HepG2 (cell line): ENCODE measurements around the gene NRN1L. TPM values are rescaled to one million over a fixed set of nuclear protein-coding genes. Genes with fewer than 3 reads are reported as not detected.

Experiments used
- ATAC-seq: fragments of 200-7000 bp; cut with Tn5 transposase; 3 replicates; pipeline ENCODE4 v1.9.1; 2020; ENCODE audit warnings: mild to moderate bottlenecking, moderate library complexity
- BruUV-seq: library from RNA; stranded (reverse); fragments of 400-500 nt; replicated peaks from 2 replicates; lab custom pipeline; 2021; lab: Mats Ljungman, UMichigan
- CTCF ChIA-PET: fragments of 300-600 bp; formaldehyde crosslinking; extraction: SDS; loops from one replicate; lab custom pipeline; 2021; ENCODE audit warnings: low total read pairs, inconsistent platforms, low intra/inter-chr PET ratio; lab: Yijun Ruan, JAX
- POLR2A ChIA-PET: fragments of 350-600 bp; sonication (Branson Sonifier 250); formaldehyde crosslinking; loops from one replicate; lab custom pipeline; 2020; ENCODE audit warnings: antibody characterized with exemption, inconsistent platforms; lab: Yijun Ruan, JAX
- DNase-seq: peaks from one replicate; pipeline ENCODE4 v3.0.0-alpha.2; 2015; ENCODE audit warnings: low spot score
- FAIRE-seq: peaks from 3 replicates; lab custom pipeline; 2011; peaks lifted over from hg19 to GRCh38; lab: Jason Lieb, UNC
- H2AFZ ChIP-seq: one replicate; pipeline ENCODE4 v1.6.1; 2011; ENCODE audit warnings: low read length, inconsistent platforms
- H3K27ac ChIP-seq: fragments of 300-600 bp; 3 replicates; pipeline ENCODE4 v1.8.0; 2011; ENCODE audit warnings: mixed run types, mild to moderate bottlenecking, mixed read lengths, low read length, inconsistent platforms; ENCODE audit not compliant: insufficient read depth; ENCODE audit errors: extremely low read length
- H3K27me3 ChIP-seq, 2 experiments: fragments of 200-600 bp in 1 of 2; 2 replicates in 1 of 2; 3 replicates in 1 of 2; pipeline versions ENCODE4 v1.6.0 to v1.8.0; 2011; ENCODE audit warnings: low read length in 2 of 2, mild to moderate bottlenecking in 2 of 2, moderate library complexity in 2 of 2, inconsistent platforms in 1 of 2; ENCODE audit not compliant: insufficient read depth in 2 of 2, control insufficient read depth in 1 of 2
- H3K36me3 ChIP-seq, 2 experiments: fragments of 200-600 bp in 1 of 2; replicated peaks in 1 of 2; 2 replicates in 1 of 2; 3 replicates in 1 of 2; pipeline versions ENCODE4 v1.5.1 to v1.8.0; 2011; ENCODE audit warnings: low read length in 2 of 2, inconsistent platforms in 1 of 2; ENCODE audit not compliant: insufficient read depth in 2 of 2, control insufficient read depth in 1 of 2
- H3K4me1 ChIP-seq: 2 replicates; pipeline ENCODE4 v1.5.1; 2012; ENCODE audit warnings: low read length, inconsistent platforms; ENCODE audit not compliant: insufficient read depth
- H3K4me2 ChIP-seq: 2 replicates; pipeline ENCODE4 v1.6.0; 2011; ENCODE audit warnings: low read depth, low read length, inconsistent platforms
- H3K4me3 ChIP-seq, 3 experiments: fragments of 200-600 bp in 1 of 3; sonication (generic), shearing (Covaris generic) in 1 of 3; replicated peaks in 1 of 3; 2 replicates each; pipeline ENCODE4 v1.5.1; 2011 to 2016; ENCODE audit warnings: low read length in 3 of 3, inconsistent platforms in 2 of 3, low read depth in 2 of 3, mild to moderate bottlenecking in 2 of 3, control low read depth in 1 of 3, mixed read lengths in 1 of 3; ENCODE audit not compliant: insufficient read depth in 1 of 3
- H3K79me2 ChIP-seq: one replicate; pipeline ENCODE4 v1.6.1; 2011; ENCODE audit warnings: low read length, inconsistent platforms; ENCODE audit not compliant: insufficient read depth
- H3K9ac ChIP-seq: 2 replicates; pipeline ENCODE4 v1.6.0; 2011; ENCODE audit warnings: mild to moderate bottlenecking, low read depth, low read length, inconsistent platforms; ENCODE audit not compliant: insufficient read depth
- H3K9me3 ChIP-seq: 2 replicates; pipeline ENCODE4 v1.5.1; 2012; ENCODE audit warnings: mild to moderate bottlenecking, low read length
- H4K20me1 ChIP-seq: 2 replicates; pipeline ENCODE4 v1.6.0; 2011; ENCODE audit warnings: inconsistent platforms, mild to moderate bottlenecking, low read length, moderate library complexity; ENCODE audit not compliant: insufficient read depth
- AKAP8 ChIP-seq: sonication (generic); formaldehyde crosslinking; IDR thresholded peaks from 2 replicates; pipeline ENCODE4 v1.5.1; 2020; ENCODE audit warnings: mild to moderate bottlenecking, missing genetic modification reagents
- BCL6 ChIP-seq: IDR thresholded peaks from 2 replicates; pipeline ENCODE4 v1.6.1; 2016; ENCODE audit warnings: missing genetic modification reagents, missing compliant biosample characterization
- CREB1 ChIP-seq, 2 experiments: fragments of 450-650 bp in 1 of 2; IDR thresholded peaks; 2 replicates each; pipeline ENCODE4 v1.6.1; 2016 to 2017; ENCODE audit warnings: control low read depth in 1 of 2, mild to moderate bottlenecking in 1 of 2, missing compliant biosample characterization in 1 of 2, missing genetic modification characterization in 1 of 2
- HCFC1 ChIP-seq: fragments of 150-350 bp; IDR thresholded peaks from 2 replicates; pipeline ENCODE4 v1.6.1; 2014; ENCODE audit warnings: low read depth, low read length
- HMG20B ChIP-seq: conservative IDR thresholded peaks from 2 replicates; pipeline ENCODE4 v1.6.1; 2016; ENCODE audit warnings: missing genetic modification reagents, missing compliant biosample characterization
- HNRNPUL1 ChIP-seq: fragments of 200-400 bp; formaldehyde crosslinking; IDR thresholded peaks from 2 replicates; pipeline ENCODE4 v1.6.1; 2017; ENCODE audit warnings: low read depth, mild to moderate bottlenecking, low read length, moderate library complexity
- IRX3 ChIP-seq: sonication (generic); formaldehyde crosslinking; IDR thresholded peaks from 2 replicates; pipeline ENCODE4 v1.8.1; 2023; ENCODE audit warnings: mild to moderate bottlenecking, low read depth, missing genetic modification reagents, borderline replicate concordance
- JARID2 ChIP-seq: sonication (generic); formaldehyde crosslinking; IDR thresholded peaks from 2 replicates; pipeline ENCODE4 v1.8.1; 2023; ENCODE audit warnings: missing genetic modification reagents, inconsistent platforms; ENCODE audit not compliant: insufficient replicate concordance
- KDM5B ChIP-seq: sonication (generic); formaldehyde crosslinking; IDR thresholded peaks from 2 replicates; pipeline ENCODE4 v1.4.0; 2020; ENCODE audit warnings: missing genetic modification reagents, mild to moderate bottlenecking, borderline replicate concordance
- MAFK ChIP-seq, 2 experiments: IDR thresholded peaks in 1 of 2; conservative IDR thresholded peaks in 1 of 2; 2 replicates each; pipeline ENCODE4 v1.6.1; 2011; ENCODE audit warnings: improper control_type of control experiment in 2 of 2, low read length in 2 of 2
- NCOA1 ChIP-seq: sonication (generic); formaldehyde crosslinking; IDR thresholded peaks from 2 replicates; pipeline ENCODE4 v1.9.0; 2021; ENCODE audit warnings: missing genetic modification reagents
- NCOA2 ChIP-seq: sonication (generic); formaldehyde crosslinking; IDR thresholded peaks from 2 replicates; pipeline ENCODE4 v1.8.0; 2022; ENCODE audit warnings: inconsistent platforms
- PAWR ChIP-seq: sonication (generic); formaldehyde crosslinking; IDR thresholded peaks from 2 replicates; pipeline ENCODE4 v1.4.0; 2020; ENCODE audit warnings: missing genetic modification reagents, mild to moderate bottlenecking, borderline replicate concordance
- PCBP1 ChIP-seq: fragments of 200-400 bp; formaldehyde crosslinking; IDR thresholded peaks from 2 replicates; pipeline ENCODE4 v1.6.1; 2017; ENCODE audit warnings: mild to moderate bottlenecking, low read depth, low read length, borderline replicate concordance
- SIN3A ChIP-seq: IDR thresholded peaks from 2 replicates; pipeline ENCODE4 v1.6.1; 2011; ENCODE audit warnings: low read depth, mild to moderate bottlenecking, control low read depth, low read length, borderline replicate concordance
- TEAD2 ChIP-seq: sonication (generic); formaldehyde crosslinking; IDR thresholded peaks from 2 replicates; pipeline ENCODE4 v1.9.0; 2021; ENCODE audit warnings: missing genetic modification reagents
- TEAD3 ChIP-seq: optimal IDR thresholded peaks from 2 replicates; pipeline ENCODE3; 2016; ENCODE audit warnings: borderline replicate concordance
- ZKSCAN1 ChIP-seq: fragments of 150-350 bp; IDR thresholded peaks from 2 replicates; pipeline ENCODE4 v1.6.1; 2014; ENCODE audit warnings: low read length
- ZNF205 ChIP-seq: IDR thresholded peaks from 2 replicates; pipeline ENCODE4 v1.6.1; 2018; ENCODE audit warnings: missing biosample characterization, missing genetic modification reagents
- ZNF33B ChIP-seq: sonication (generic); formaldehyde crosslinking; IDR thresholded peaks from 2 replicates; pipeline ENCODE4 v1.5.1; 2020; ENCODE audit warnings: mild to moderate bottlenecking, missing genetic modification reagents
- ZNF556 ChIP-seq: sonication (generic); formaldehyde crosslinking; IDR thresholded peaks from 2 replicates; pipeline ENCODE4 v1.4.0; 2020; ENCODE audit warnings: mild to moderate bottlenecking, missing genetic modification reagents, borderline replicate concordance
- ZNF605 ChIP-seq: sonication (generic); formaldehyde crosslinking; IDR thresholded peaks from 2 replicates; pipeline ENCODE4 v1.8.0; 2022; ENCODE audit warnings: mild to moderate bottlenecking, missing genetic modification reagents
- ZNF737 ChIP-seq: sonication (generic); formaldehyde crosslinking; IDR thresholded peaks from 2 replicates; pipeline ENCODE4 v1.5.0; 2020; ENCODE audit warnings: missing genetic modification reagents, mild to moderate bottlenecking, borderline replicate concordance
- WGBS: methylation state at CpG from one replicate; pipeline ENCODE4 v1.1.6; 2017; ENCODE audit warnings: low lambda C conversion rate; 5-methylcytosine and 5-hydroxymethylcytosine counted together
- in situ Hi-C: cut with HindIII; loops from 2 replicates; pipeline ENCODE4 v1.10.0; 2017; ENCODE audit warnings: low pct_unique_long_range_greater_than_20kb; ENCODE audit not compliant: extremely low pct_ligation_motif_present
- intact Hi-C: fragments of 100-400 bp; cut with micrococcal nuclease; formaldehyde crosslinking; loops from one replicate; pipeline ENCODE4 v1.10.0; 2022; ENCODE audit not compliant: unreplicated experiment
- polyA plus RNA-seq, 8 experiments: library from polyadenylated mRNA; depleted of rRNA in 3 of 8; stranded (reverse) in 7 of 8; unstranded in 1 of 8; fragments of >200 nt; fragmentation: Illumina TruSeq in 4 of 8; extraction: Trizol in 4 of 8; gene quantifications; 2 replicates each; pipeline versions ENCODE4 v1.2.1 to v1.2.3, GENCODE V29; 2011 to 2016; ENCODE audit warnings: low read depth in 4 of 8, missing spikeins in 1 of 8, mixed read lengths in 1 of 8; ENCODE audit not compliant: insufficient read depth in 1 of 8
- total RNA-seq, 5 experiments: library from RNA; depleted of rRNA; stranded (reverse); fragments of >200 nt; fragmentation: Illumina TruSeq; extraction: Trizol; gene quantifications; 2 replicates each; pipeline ENCODE4 v1.2.3, GENCODE V29; 2016; ENCODE audit warnings: low read depth in 1 of 5

The NRN1L gene
- total and polyA plus RNA-seq, 2 of the 13 experiments (the other 11 are each of a cell fraction or from before 2014, with no cell fraction given): 0.53 to 1.2 TPM

- WGBS: 50% methylated on average over 5 of the region's 13 CpGs
- Histone ChIP-seq H3K4me2 (peak overlapping the region; percentile 99), H3K79me2 (peaks cover 24% of the 10 kb centered on the region), H3K27me3 (no peaks in the 10 kb centered on the region; a peak in 1 of 5 replicates), H3K27ac (peak overlapping the region; percentile 35), H3K4me1 (peaks cover 30% of the 10 kb centered on the region), H3K9me3 (no peaks in the 10 kb centered on the region), H3K36me3 (peaks cover 6 to 11% of the 10 kb centered on the region in 2 experiments; a peak in 2 of 5 replicates), H3K4me3 (peak overlapping the region; percentile 86 to 97 (median 97)), H4K20me1 (no peaks in the 10 kb centered on the region), H2AFZ (no peak overlapping the region), H3K9ac (peak overlapping the region; percentile 67)
- in situ Hi-C loops (loop anchor here (10.0 kb wide), 1 partner anchor 270 kb away; the partner anchor contains the start of genes ACD, C16orf86, ENKD1 and PARD6A), intact Hi-C loops (loop anchor here (1.0 kb wide), 2 partner anchors 9 to 106 kb away; no protein-coding TSS in a partner anchor)
- FAIRE-seq (no peak), ATAC-seq (peak; percentile 3), DNase-seq (no peak)
- BruUV-seq: no TSS peak
- CTCF ChIA-PET: interaction anchor here (2.4 kb wide), 1 partner anchor 118 kb away, joined by 6 read pairs; no protein-coding TSS in a partner anchor
- POLR2A ChIA-PET: interaction anchor here (0.6 to 4.6 kb wide), 14 partner anchors 9 to 145 kb away, joined by 3 to 40 read pairs (median 8); partner anchors contain the start of genes LCAT, PSKH1, RANBP10 and TSNAXIP1
- TF ChIP-seq PAWR (CRISPR knock-in tag) (no peak), HMG20B (CRISPR knock-in tag) (no peak), MAFK (conservative IDR thresholded peaks at IDR 0.05 in 1 of 2, IDR thresholded peaks at IDR 0.05 in 1 of 2; ENCODE audit: low read length in 2 of 2) (no peak), NCOA1 (CRISPR knock-in tag) (0 out of 2 replicates have a peak, but pooled peaks have one; percentile 13), PCBP1 (no peak), HCFC1 (no peak), SIN3A (0 out of 2 replicates have a peak, but pooled peaks have one; percentile 5), IRX3 (CRISPR knock-in tag) (no peak), ZNF737 (no peak), CREB1 (IDR thresholded peaks at IDR 0.05) (no peak), CREB1 (CRISPR knock-in tag; IDR thresholded peaks at IDR 0.05) (no peak), ZNF33B (CRISPR knock-in tag) (no peak), TEAD3 (no peak), ZKSCAN1 (no peak), KDM5B (CRISPR knock-in tag) (peak; percentile 22; the same call in 1 of the 2 replicates), ZNF605 (peak; percentile 7; the same call in 1 of the 2 replicates), ZNF205 (CRISPR knock-in tag) (no peak), BCL6 (no peak), AKAP8 (CRISPR knock-in tag) (no peak), HNRNPUL1 (no peak), JARID2 (CRISPR knock-in tag) (peak; percentile 33), ZNF556 (CRISPR knock-in tag) (no peak), NCOA2 (CRISPR knock-in tag) (no peak), TEAD2 (CRISPR knock-in tag) (no peak)
These were observed 49.8 kb downstream of the NRN1L start for GRCh38 chr16:67934306-67935100.
